HepG2 (cell line): ENCODE data around the gene VSIG8. TPM values are rescaled to one million over a fixed set of nuclear protein-coding genes. Genes with fewer than 3 reads are reported as not detected.

Experiments
- ATAC-seq: fragments of 200-7000 bp; cut with Tn5 transposase; 3 replicates; pipeline ENCODE4 v1.9.1; 2020; ENCODE audit warnings: mild to moderate bottlenecking, moderate library complexity
- BruUV-seq: library from RNA; stranded (reverse); fragments of 400-500 nt; replicated peaks from 2 replicates; lab custom pipeline; 2021; lab: Mats Ljungman, UMichigan
- CTCF ChIA-PET: fragments of 300-600 bp; formaldehyde crosslinking; extraction: SDS; loops from one replicate; lab custom pipeline; 2021; ENCODE audit warnings: low total read pairs, inconsistent platforms, low intra/inter-chr PET ratio; lab: Yijun Ruan, JAX
- POLR2A ChIA-PET: fragments of 350-600 bp; sonication (Branson Sonifier 250); formaldehyde crosslinking; loops from one replicate; lab custom pipeline; 2020; ENCODE audit warnings: antibody characterized with exemption, inconsistent platforms; lab: Yijun Ruan, JAX
- DNase-seq: peaks from one replicate; pipeline ENCODE4 v3.0.0-alpha.2; 2015; ENCODE audit warnings: low spot score
- FAIRE-seq: peaks from 3 replicates; lab custom pipeline; 2011; peaks lifted over from hg19 to GRCh38; lab: Jason Lieb, UNC
- H2AFZ ChIP-seq: one replicate; pipeline ENCODE4 v1.6.1; 2011; ENCODE audit warnings: low read length, inconsistent platforms
- H3K27ac ChIP-seq: fragments of 300-600 bp; 3 replicates; pipeline ENCODE4 v1.8.0; 2011; ENCODE audit warnings: mixed run types, mild to moderate bottlenecking, mixed read lengths, low read length, inconsistent platforms; ENCODE audit not compliant: insufficient read depth; ENCODE audit errors: extremely low read length
- H3K27me3 ChIP-seq, 2 experiments: fragments of 200-600 bp in 1 of 2; 2 replicates in 1 of 2; 3 replicates in 1 of 2; pipeline versions ENCODE4 v1.6.0 to v1.8.0; 2011; ENCODE audit warnings: low read length in 2 of 2, mild to moderate bottlenecking in 2 of 2, moderate library complexity in 2 of 2, inconsistent platforms in 1 of 2; ENCODE audit not compliant: insufficient read depth in 2 of 2, control insufficient read depth in 1 of 2
- H3K36me3 ChIP-seq, 2 experiments: fragments of 200-600 bp in 1 of 2; replicated peaks in 1 of 2; 2 replicates in 1 of 2; 3 replicates in 1 of 2; pipeline versions ENCODE4 v1.5.1 to v1.8.0; 2011; ENCODE audit warnings: low read length in 2 of 2, inconsistent platforms in 1 of 2; ENCODE audit not compliant: insufficient read depth in 2 of 2, control insufficient read depth in 1 of 2
- H3K4me1 ChIP-seq: 2 replicates; pipeline ENCODE4 v1.5.1; 2012; ENCODE audit warnings: low read length, inconsistent platforms; ENCODE audit not compliant: insufficient read depth
- H3K4me2 ChIP-seq: 2 replicates; pipeline ENCODE4 v1.6.0; 2011; ENCODE audit warnings: low read depth, low read length, inconsistent platforms
- H3K4me3 ChIP-seq, 3 experiments: fragments of 200-600 bp in 1 of 3; sonication (generic), shearing (Covaris generic) in 1 of 3; replicated peaks in 1 of 3; 2 replicates each; pipeline ENCODE4 v1.5.1; 2011 to 2016; ENCODE audit warnings: low read length in 3 of 3, inconsistent platforms in 2 of 3, low read depth in 2 of 3, mild to moderate bottlenecking in 2 of 3, control low read depth in 1 of 3, mixed read lengths in 1 of 3; ENCODE audit not compliant: insufficient read depth in 1 of 3
- H3K79me2 ChIP-seq: one replicate; pipeline ENCODE4 v1.6.1; 2011; ENCODE audit warnings: low read length, inconsistent platforms; ENCODE audit not compliant: insufficient read depth
- H3K9ac ChIP-seq: 2 replicates; pipeline ENCODE4 v1.6.0; 2011; ENCODE audit warnings: mild to moderate bottlenecking, low read depth, low read length, inconsistent platforms; ENCODE audit not compliant: insufficient read depth
- H3K9me3 ChIP-seq: 2 replicates; pipeline ENCODE4 v1.5.1; 2012; ENCODE audit warnings: mild to moderate bottlenecking, low read length
- H4K20me1 ChIP-seq: 2 replicates; pipeline ENCODE4 v1.6.0; 2011; ENCODE audit warnings: inconsistent platforms, mild to moderate bottlenecking, low read length, moderate library complexity; ENCODE audit not compliant: insufficient read depth
- PRDM15 ChIP-seq: sonication (generic); formaldehyde crosslinking; IDR thresholded peaks from 2 replicates; pipeline ENCODE4 v1.4.0; 2020; ENCODE audit warnings: missing genetic modification reagents
- WGBS: methylation state at CpG from one replicate; pipeline ENCODE4 v1.1.6; 2017; ENCODE audit warnings: low lambda C conversion rate; 5-methylcytosine and 5-hydroxymethylcytosine counted together
- in situ Hi-C: cut with HindIII; loops from 2 replicates; pipeline ENCODE4 v1.10.0; 2017; ENCODE audit warnings: low pct_unique_long_range_greater_than_20kb; ENCODE audit not compliant: extremely low pct_ligation_motif_present
- intact Hi-C: fragments of 100-400 bp; cut with micrococcal nuclease; formaldehyde crosslinking; loops from one replicate; pipeline ENCODE4 v1.10.0; 2022; ENCODE audit not compliant: unreplicated experiment
- polyA plus RNA-seq, 8 experiments: library from polyadenylated mRNA; depleted of rRNA in 3 of 8; stranded (reverse) in 7 of 8; unstranded in 1 of 8; fragments of >200 nt; fragmentation: Illumina TruSeq in 4 of 8; extraction: Trizol in 4 of 8; gene quantifications; 2 replicates each; pipeline versions ENCODE4 v1.2.1 to v1.2.3, GENCODE V29; 2011 to 2016; ENCODE audit warnings: low read depth in 4 of 8, missing spikeins in 1 of 8, mixed read lengths in 1 of 8; ENCODE audit not compliant: insufficient read depth in 1 of 8
- total RNA-seq, 5 experiments: library from RNA; depleted of rRNA; stranded (reverse); fragments of >200 nt; fragmentation: Illumina TruSeq; extraction: Trizol; gene quantifications; 2 replicates each; pipeline ENCODE4 v1.2.3, GENCODE V29; 2016; ENCODE audit warnings: low read depth in 1 of 5
- TF ChIP-seq, protein P1 (sequence below): sonication (generic); formaldehyde crosslinking; IDR thresholded peaks from 2 replicates; pipeline ENCODE4 v1.4.0; 2020; ENCODE audit warnings: missing genetic modification reagents, borderline replicate concordance

Gene VSIG8
- total and polyA plus RNA-seq, 2 of the 13 experiments (the other 11 are each of a cell fraction or from before 2014, with no cell fraction given), result not detected

DNA sequence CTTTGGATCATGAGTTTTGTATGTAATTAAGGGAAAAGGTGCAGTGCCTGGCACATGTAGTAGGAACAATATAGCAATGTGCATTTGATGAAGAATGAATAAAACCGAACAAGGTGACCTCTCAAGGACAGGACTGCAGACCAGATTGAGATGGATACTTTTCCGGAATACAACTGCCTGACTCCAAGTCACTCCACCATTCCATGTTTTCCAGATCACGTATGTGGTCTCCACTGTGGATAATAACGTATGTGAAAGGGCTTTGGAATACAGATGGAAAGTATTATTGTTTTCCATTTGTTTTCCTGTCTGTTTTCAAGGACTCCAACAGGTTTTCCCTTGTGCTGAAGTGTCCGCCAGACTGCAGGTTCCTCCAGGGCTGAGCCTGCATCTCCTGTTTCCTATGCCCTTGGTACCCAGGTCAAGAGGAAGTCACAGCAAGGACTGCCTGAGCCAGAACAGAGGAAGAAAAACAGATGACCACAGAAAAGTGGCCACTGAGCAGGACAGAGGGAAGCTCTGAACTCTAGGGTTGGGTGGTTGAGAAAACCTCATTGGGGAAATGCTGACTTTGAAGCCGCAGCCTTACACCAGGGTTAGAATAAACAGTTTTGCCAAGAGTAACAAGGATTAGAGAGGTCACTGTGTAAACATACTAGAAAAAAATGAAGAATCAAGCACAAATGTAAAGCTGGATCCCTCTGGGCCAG, 33.5 kb upstream of the VSIG8 start:
- DNase-seq (no peak), FAIRE-seq (no peak), ATAC-seq (no peak)
- Histone ChIP-seq H3K9me3 (no peaks in the 10 kb centered on the region), H3K36me3 (no peaks in the 10 kb centered on the region), H3K79me2 (no peaks in the 10 kb centered on the region), H2AFZ (no peak overlapping the region), H3K9ac (no peak overlapping the region), H3K4me1 (no peaks in the 10 kb centered on the region), H3K4me2 (no peak overlapping the region), H3K4me3 (no peak overlapping the region), H3K27me3 (peaks cover 0 to 3% of the 10 kb centered on the region in 2 experiments; a peak in 2 of 5 replicates), H3K27ac (no peak overlapping the region), H4K20me1 (no peaks in the 10 kb centered on the region)
- 34% methylated on average over 6 of the region's 6 CpGs for WGBS
- intact Hi-C loops, result no loop called here
- BruUV-seq, result no TSS peak
- in situ Hi-C loops, result no loop called here
- ChIA-PET CTCF (no interaction called here), POLR2A (no interaction called here)
- TF ChIP-seq, protein P1, sequence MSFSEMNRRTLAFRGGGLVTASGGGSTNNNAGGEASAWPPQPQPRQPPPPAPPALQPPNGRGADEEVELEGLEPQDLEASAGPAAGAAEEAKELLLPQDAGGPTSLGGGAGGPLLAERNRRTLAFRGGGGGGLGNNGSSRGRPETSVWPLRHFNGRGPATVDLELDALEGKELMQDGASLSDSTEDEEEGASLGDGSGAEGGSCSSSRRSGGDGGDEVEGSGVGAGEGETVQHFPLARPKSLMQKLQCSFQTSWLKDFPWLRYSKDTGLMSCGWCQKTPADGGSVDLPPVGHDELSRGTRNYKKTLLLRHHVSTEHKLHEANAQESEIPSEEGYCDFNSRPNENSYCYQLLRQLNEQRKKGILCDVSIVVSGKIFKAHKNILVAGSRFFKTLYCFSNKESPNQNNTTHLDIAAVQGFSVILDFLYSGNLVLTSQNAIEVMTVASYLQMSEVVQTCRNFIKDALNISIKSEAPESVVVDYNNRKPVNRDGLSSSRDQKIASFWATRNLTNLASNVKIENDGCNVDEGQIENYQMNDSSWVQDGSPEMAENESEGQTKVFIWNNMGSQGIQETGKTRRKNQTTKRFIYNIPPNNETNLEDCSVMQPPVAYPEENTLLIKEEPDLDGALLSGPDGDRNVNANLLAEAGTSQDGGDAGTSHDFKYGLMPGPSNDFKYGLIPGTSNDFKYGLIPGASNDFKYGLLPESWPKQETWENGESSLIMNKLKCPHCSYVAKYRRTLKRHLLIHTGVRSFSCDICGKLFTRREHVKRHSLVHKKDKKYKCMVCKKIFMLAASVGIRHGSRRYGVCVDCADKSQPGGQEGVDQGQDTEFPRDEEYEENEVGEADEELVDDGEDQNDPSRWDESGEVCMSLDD, result no peak
- peak; percentile 48; the same call in 1 of the 2 replicates for TF ChIP-seq PRDM15 (CRISPR knock-in tag)
